SK-N-SH (cell line): ENCODE measurements around the gene TMPRSS5. TPM values are rescaled to one million over a fixed set of nuclear protein-coding genes. Genes with fewer than 3 reads are reported as not detected.
A peak's percentile ranks its signal among the peaks of the same experiment; 100 is the strongest.

Experiments used
- CTCF ChIA-PET: fragments of 300-600, 350-600 bp; formaldehyde crosslinking; extraction: SDS; loops from one replicate; lab custom pipeline; 2021; lab: Yijun Ruan, JAX
- POLR2A ChIA-PET: fragments of 350-600 bp; sonication (Branson Sonifier 250); formaldehyde crosslinking; extraction: SDS; loops from one replicate; lab custom pipeline; 2020; ENCODE audit warnings: antibody characterized with exemption, inconsistent platforms; lab: Yijun Ruan, JAX
- DNase-seq: peaks from one replicate; pipeline ENCODE4 v3.0.0; 2012
- H2AFZ ChIP-seq: fragments of 200-600 bp; sonication (generic); 2 replicates; pipeline ENCODE4 v1.8.1; 2016; ENCODE audit warnings: antibody characterized with exemption, mild to moderate bottlenecking, low read depth
- H3F3A ChIP-seq: fragments of 200-600 bp; sonication (generic); replicated peaks from 2 replicates; pipeline ENCODE3; 2016; ENCODE audit warnings: antibody characterized with exemption, mild to moderate bottlenecking; ENCODE audit not compliant: insufficient read depth
- H3K27ac ChIP-seq, 2 experiments: fragments of 200-500 bp in 1 of 2; fragments of 200-600 bp in 1 of 2; sonication (Bioruptor generic) in 1 of 2; sonication (generic), shearing (Covaris generic) in 1 of 2; 2 replicates each; pipeline versions ENCODE4 v1.5.1 to v1.6.1; 2014 to 2016; ENCODE audit warnings: low read depth in 2 of 2, inconsistent platforms in 1 of 2, low read length in 1 of 2, mild to moderate bottlenecking in 1 of 2, mixed read lengths in 1 of 2
- H3K27me3 ChIP-seq: fragments of 200-600 bp; sonication (generic), shearing (Covaris generic); 2 replicates; pipeline ENCODE4 v1.6.1; 2016; ENCODE audit warnings: mixed run types; ENCODE audit not compliant: insufficient read depth
- H3K36me3 ChIP-seq, 2 experiments: fragments of 200-500 bp in 1 of 2; fragments of 200-600 bp in 1 of 2; sonication (Bioruptor generic) in 1 of 2; sonication (generic) in 1 of 2; replicated peaks in 1 of 2; 2 replicates each; pipeline versions ENCODE3 to v1.5.1; 2014 to 2016; ENCODE audit warnings: low read length in 1 of 2, mild to moderate bottlenecking in 1 of 2; ENCODE audit not compliant: insufficient read depth in 2 of 2, control insufficient read depth in 1 of 2
- H3K4me1 ChIP-seq, 2 experiments: fragments of 200-500 bp in 1 of 2; fragments of 200-600 bp in 1 of 2; sonication (Bioruptor generic) in 1 of 2; sonication (generic), shearing (Covaris generic) in 1 of 2; 2 replicates each; pipeline versions ENCODE4 v1.5.1 to v1.6.1; 2014 to 2016; ENCODE audit warnings: low read depth in 1 of 2, low read length in 1 of 2, mixed run types in 1 of 2; ENCODE audit not compliant: insufficient read depth in 2 of 2, control insufficient read depth in 1 of 2
- H3K4me2 ChIP-seq: fragments of 200-600 bp; sonication (generic), shearing (Covaris generic); 2 replicates; pipeline ENCODE4 v1.6.1; 2017; ENCODE audit warnings: mixed run types
- H3K4me3 ChIP-seq, 2 experiments: fragments of 200-500 bp in 1 of 2; fragments of 200-600 bp in 1 of 2; sonication (Bioruptor generic) in 1 of 2; sonication (generic), shearing (Covaris generic) in 1 of 2; 2 replicates each; pipeline versions ENCODE4 v1.5.1 to v1.8.1; 2014 to 2016; ENCODE audit warnings: low read depth in 2 of 2, inconsistent platforms in 1 of 2, low read length in 1 of 2, mild to moderate bottlenecking in 1 of 2, mixed read lengths in 1 of 2, moderate library complexity in 1 of 2
- H3K79me2 ChIP-seq: fragments of 200-600 bp; sonication (generic); 2 replicates; pipeline ENCODE4 v1.8.1; 2017; ENCODE audit warnings: mild to moderate bottlenecking; ENCODE audit not compliant: insufficient read depth
- H3K9ac ChIP-seq: fragments of 200-600 bp; sonication (generic); 2 replicates; pipeline ENCODE4 v1.6.1; 2017; ENCODE audit warnings: mixed run types
- H3K9me2 ChIP-seq: fragments of 200-600 bp; sonication (generic); 2 replicates; pipeline ENCODE4 v1.6.1; 2017; ENCODE audit warnings: mixed run types
- H3K9me3 ChIP-seq: fragments of 200-600 bp; sonication (generic); 2 replicates; pipeline ENCODE4 v1.6.1; 2017; ENCODE audit warnings: mixed run types, mild to moderate bottlenecking, moderate library complexity
- H4K20me1 ChIP-seq: fragments of 200-600 bp; sonication (generic); 2 replicates; pipeline ENCODE4 v1.6.1; 2017; ENCODE audit warnings: mild to moderate bottlenecking, mixed run types; ENCODE audit not compliant: insufficient read depth
- ELF1 ChIP-seq: IDR thresholded peaks from 2 replicates; pipeline ENCODE4 v1.4.0; 2012
- FOXM1 ChIP-seq: IDR thresholded peaks from 2 replicates; pipeline ENCODE4 v1.4.0; 2012; ENCODE audit warnings: low read depth, mild to moderate bottlenecking
- JUND ChIP-seq: IDR thresholded peaks from 2 replicates; pipeline ENCODE4 v1.4.0; 2012
- NRF1 ChIP-seq: IDR thresholded peaks from 2 replicates; pipeline ENCODE4 v1.6.1; 2012; ENCODE audit warnings: low read depth, mild to moderate bottlenecking, low read length
- RCOR1 ChIP-seq: fragments of 150-350 bp; IDR thresholded peaks from 2 replicates; pipeline ENCODE4 v1.6.1; 2017; ENCODE audit warnings: antibody characterized with exemption, low read length
- RFX5 ChIP-seq: IDR thresholded peaks from 2 replicates; pipeline ENCODE4 v1.6.1; 2012; ENCODE audit warnings: mild to moderate bottlenecking, improper control_type of control experiment, low read length
- SIN3A ChIP-seq: IDR thresholded peaks from 2 replicates; pipeline ENCODE4 v1.6.1; 2012; ENCODE audit warnings: low read depth, mild to moderate bottlenecking, low read length, moderate library complexity, borderline replicate concordance
- TAF1 ChIP-seq: IDR thresholded peaks from 2 replicates; pipeline ENCODE4 v1.6.1; 2012; ENCODE audit warnings: low read depth, mild to moderate bottlenecking, low read length, moderate library complexity, borderline replicate concordance
- YY1 ChIP-seq: IDR thresholded peaks from 2 replicates; pipeline ENCODE4 v1.4.0; 2012; ENCODE audit warnings: low read depth, mild to moderate bottlenecking
- WGBS: methylation state at CpG from one replicate; pipeline ENCODE4 v1.1.6; 2017; ENCODE audit warnings: low lambda C conversion rate; 5-methylcytosine and 5-hydroxymethylcytosine counted together
- polyA plus RNA-seq, 3 experiments: library from polyadenylated mRNA; depleted of rRNA; stranded (reverse); fragments of >200 nt; gene quantifications; 2 replicates each; pipeline ENCODE4 v1.2.3, GENCODE V29; 2012
- TF ChIP-seq, protein P1 (sequence below): fragments of 200-600 bp; sonication (generic); IDR thresholded peaks from 2 replicates; pipeline ENCODE4 v1.6.1; 2017; ENCODE audit warnings: antibody characterized with exemption, mild to moderate bottlenecking, moderate library complexity
- TF ChIP-seq, protein P2 (sequence below): fragments of 150-350 bp; IDR thresholded peaks from 2 replicates; pipeline ENCODE4 v1.6.1; 2016; ENCODE audit warnings: mild to moderate bottlenecking, low read depth, low read length
- TF ChIP-seq, protein P3 (sequence below): fragments of 150-350 bp; IDR thresholded peaks from 2 replicates; pipeline ENCODE4 v1.6.1; 2017; ENCODE audit warnings: antibody characterized with exemption, low read length, low read depth, borderline replicate concordance
- TF ChIP-seq, protein P4 (sequence below): IDR thresholded peaks from 2 replicates; pipeline ENCODE4 v1.4.0; 2012; ENCODE audit warnings: low read depth, borderline replicate concordance
- TF ChIP-seq, protein P5 (sequence below): IDR thresholded peaks from 2 replicates; pipeline ENCODE4 v1.6.1; 2012; ENCODE audit warnings: mild to moderate bottlenecking, low read depth, low read length, moderate library complexity

TMPRSS5 gene
- polyA plus RNA-seq, 1 of the 3 experiments (the other 2 are of a cell fraction) = 0.28 TPM

DNA sequence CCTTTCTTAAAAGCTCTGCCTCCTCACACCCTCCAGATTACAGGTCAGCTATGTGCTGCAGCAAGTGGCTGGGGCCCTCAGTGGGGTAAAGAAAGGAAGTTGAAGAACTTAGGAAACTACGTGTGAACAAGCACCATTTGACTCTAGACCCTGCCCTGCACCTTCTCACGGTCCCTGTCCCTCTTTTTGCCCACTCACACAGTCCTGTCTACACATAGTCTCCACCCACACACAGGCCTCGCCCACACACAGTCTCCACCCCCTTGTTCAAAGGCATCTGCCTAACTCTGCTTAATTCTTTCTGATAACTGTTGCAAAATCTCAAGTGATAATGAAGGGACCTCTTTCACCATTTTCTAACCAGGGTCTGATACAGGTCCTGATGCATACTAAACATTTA is 59.0 kb downstream of the TMPRSS5 start (continued):
- TF ChIP-seq, protein P1, sequence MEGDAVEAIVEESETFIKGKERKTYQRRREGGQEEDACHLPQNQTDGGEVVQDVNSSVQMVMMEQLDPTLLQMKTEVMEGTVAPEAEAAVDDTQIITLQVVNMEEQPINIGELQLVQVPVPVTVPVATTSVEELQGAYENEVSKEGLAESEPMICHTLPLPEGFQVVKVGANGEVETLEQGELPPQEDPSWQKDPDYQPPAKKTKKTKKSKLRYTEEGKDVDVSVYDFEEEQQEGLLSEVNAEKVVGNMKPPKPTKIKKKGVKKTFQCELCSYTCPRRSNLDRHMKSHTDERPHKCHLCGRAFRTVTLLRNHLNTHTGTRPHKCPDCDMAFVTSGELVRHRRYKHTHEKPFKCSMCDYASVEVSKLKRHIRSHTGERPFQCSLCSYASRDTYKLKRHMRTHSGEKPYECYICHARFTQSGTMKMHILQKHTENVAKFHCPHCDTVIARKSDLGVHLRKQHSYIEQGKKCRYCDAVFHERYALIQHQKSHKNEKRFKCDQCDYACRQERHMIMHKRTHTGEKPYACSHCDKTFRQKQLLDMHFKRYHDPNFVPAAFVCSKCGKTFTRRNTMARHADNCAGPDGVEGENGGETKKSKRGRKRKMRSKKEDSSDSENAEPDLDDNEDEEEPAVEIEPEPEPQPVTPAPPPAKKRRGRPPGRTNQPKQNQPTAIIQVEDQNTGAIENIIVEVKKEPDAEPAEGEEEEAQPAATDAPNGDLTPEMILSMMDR = no peak
- TF ChIP-seq RFX5 (no peak), FOXM1 (no peak), ELF1 (no peak)
- TF ChIP-seq, all 33 proteins: peak for 0

DNA sequence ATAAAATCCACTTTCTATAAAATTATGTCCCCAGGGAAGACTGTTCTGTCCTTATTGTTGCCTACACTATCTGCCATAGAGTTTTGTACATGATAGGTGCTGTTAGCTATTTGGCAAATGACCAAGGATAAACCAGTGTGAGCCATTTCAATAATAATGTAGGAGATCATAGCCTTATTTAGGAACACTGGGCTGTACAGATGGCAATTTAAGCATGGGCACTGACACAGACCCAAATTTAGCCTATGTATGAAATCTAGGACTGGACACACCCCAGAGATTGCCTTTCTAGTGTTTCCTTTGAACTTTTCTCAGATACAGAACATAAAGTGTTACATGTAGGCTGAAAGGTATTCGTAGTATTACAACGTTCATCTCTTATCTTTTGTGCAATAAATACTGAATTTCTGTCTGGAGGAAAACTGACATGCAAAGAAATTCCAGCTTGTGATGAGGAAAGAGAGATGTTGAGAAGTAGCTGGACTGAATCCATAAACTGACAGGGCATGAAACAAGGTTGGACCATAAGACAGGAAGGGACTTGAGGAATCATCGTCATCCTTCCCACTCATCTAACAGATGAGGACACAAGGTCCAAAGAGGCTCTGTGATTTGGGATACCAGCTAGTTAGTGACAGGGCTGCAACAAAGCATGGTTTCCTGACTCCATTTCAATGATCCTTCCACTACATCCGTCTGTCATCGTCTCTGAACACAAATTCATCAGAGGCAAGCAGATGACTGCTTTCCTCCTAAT is 60.3 kb downstream of the TMPRSS5 start:
- H3K79me2 ChIP-seq = no peaks in the 10 kb centered on the region
- no peak overlapping the region for H2AFZ ChIP-seq
- 43% methylated on average over 5 of the region's 5 CpGs for WGBS
- H3K4me2 ChIP-seq = no peak overlapping the region
- ChIA-PET POLR2A (no interaction called here), CTCF (no interaction called here)
- H3K9me2 ChIP-seq = no peaks in the 10 kb centered on the region
- no peak overlapping the region for H3K9ac ChIP-seq
- peaks cover 0 to 26% of the 10 kb centered on the region in 2 experiments; a peak in 2 of 4 replicates for H3K4me1 ChIP-seq
- H3K36me3 ChIP-seq = no peaks in the 10 kb centered on the region
- DNase-seq = no peak
- H4K20me1 ChIP-seq = no peaks in the 10 kb centered on the region
- H3K27me3 ChIP-seq = no peaks in the 10 kb centered on the region
- no peaks in the 10 kb centered on the region for H3K9me3 ChIP-seq
- H3K27ac ChIP-seq = peak overlapping the region in 1 of 2 experiments; percentile 90; a peak in 2 of 4 replicates
- TF ChIP-seq, protein P2, sequence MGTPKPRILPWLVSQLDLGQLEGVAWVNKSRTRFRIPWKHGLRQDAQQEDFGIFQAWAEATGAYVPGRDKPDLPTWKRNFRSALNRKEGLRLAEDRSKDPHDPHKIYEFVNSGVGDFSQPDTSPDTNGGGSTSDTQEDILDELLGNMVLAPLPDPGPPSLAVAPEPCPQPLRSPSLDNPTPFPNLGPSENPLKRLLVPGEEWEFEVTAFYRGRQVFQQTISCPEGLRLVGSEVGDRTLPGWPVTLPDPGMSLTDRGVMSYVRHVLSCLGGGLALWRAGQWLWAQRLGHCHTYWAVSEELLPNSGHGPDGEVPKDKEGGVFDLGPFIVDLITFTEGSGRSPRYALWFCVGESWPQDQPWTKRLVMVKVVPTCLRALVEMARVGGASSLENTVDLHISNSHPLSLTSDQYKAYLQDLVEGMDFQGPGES = no peak
- TF ChIP-seq SIN3A (no peak), FOXM1 (no peak), RCOR1 (no peak), NRF1 (no peak), YY1 (no peak), TAF1 (no peak), JUND (no peak)
- TF ChIP-seq, protein P3, sequence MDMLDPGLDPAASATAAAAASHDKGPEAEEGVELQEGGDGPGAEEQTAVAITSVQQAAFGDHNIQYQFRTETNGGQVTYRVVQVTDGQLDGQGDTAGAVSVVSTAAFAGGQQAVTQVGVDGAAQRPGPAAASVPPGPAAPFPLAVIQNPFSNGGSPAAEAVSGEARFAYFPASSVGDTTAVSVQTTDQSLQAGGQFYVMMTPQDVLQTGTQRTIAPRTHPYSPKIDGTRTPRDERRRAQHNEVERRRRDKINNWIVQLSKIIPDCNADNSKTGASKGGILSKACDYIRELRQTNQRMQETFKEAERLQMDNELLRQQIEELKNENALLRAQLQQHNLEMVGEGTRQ = no peak
- TF ChIP-seq, protein P4, sequence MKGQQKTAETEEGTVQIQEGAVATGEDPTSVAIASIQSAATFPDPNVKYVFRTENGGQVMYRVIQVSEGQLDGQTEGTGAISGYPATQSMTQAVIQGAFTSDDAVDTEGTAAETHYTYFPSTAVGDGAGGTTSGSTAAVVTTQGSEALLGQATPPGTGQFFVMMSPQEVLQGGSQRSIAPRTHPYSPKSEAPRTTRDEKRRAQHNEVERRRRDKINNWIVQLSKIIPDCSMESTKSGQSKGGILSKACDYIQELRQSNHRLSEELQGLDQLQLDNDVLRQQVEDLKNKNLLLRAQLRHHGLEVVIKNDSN = no peak
- TF ChIP-seq, protein P5, sequence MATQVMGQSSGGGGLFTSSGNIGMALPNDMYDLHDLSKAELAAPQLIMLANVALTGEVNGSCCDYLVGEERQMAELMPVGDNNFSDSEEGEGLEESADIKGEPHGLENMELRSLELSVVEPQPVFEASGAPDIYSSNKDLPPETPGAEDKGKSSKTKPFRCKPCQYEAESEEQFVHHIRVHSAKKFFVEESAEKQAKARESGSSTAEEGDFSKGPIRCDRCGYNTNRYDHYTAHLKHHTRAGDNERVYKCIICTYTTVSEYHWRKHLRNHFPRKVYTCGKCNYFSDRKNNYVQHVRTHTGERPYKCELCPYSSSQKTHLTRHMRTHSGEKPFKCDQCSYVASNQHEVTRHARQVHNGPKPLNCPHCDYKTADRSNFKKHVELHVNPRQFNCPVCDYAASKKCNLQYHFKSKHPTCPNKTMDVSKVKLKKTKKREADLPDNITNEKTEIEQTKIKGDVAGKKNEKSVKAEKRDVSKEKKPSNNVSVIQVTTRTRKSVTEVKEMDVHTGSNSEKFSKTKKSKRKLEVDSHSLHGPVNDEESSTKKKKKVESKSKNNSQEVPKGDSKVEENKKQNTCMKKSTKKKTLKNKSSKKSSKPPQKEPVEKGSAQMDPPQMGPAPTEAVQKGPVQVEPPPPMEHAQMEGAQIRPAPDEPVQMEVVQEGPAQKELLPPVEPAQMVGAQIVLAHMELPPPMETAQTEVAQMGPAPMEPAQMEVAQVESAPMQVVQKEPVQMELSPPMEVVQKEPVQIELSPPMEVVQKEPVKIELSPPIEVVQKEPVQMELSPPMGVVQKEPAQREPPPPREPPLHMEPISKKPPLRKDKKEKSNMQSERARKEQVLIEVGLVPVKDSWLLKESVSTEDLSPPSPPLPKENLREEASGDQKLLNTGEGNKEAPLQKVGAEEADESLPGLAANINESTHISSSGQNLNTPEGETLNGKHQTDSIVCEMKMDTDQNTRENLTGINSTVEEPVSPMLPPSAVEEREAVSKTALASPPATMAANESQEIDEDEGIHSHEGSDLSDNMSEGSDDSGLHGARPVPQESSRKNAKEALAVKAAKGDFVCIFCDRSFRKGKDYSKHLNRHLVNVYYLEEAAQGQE = no peak
- TF ChIP-seq, all 33 proteins: peak for 0
- Histone ChIP-seq H3F3A (no peaks in the 10 kb centered on the region), H3K4me3 (no peak overlapping the region)
